Retinal pigment epithelial cell (primary cell): ENCODE results near the gene PSMD14.

ENCODE experiments used
- DNase-seq: peaks from one replicate; pipeline ENCODE4 v3.0.0-alpha.2; 2010; ENCODE audit warnings: low read depth
- H3K4me3 ChIP-seq: 2 replicates; pipeline ENCODE4 v1.5.1; 2011; ENCODE audit warnings: mild to moderate bottlenecking, low read length, control low read depth, moderate library complexity
- TF ChIP-seq, protein P1 (sequence below): conservative IDR thresholded peaks from 2 replicates; pipeline ENCODE4 v1.5.1; 2011; ENCODE audit warnings: low read depth, low read length, control low read depth, inconsistent platforms

The PSMD14 gene

GRCh38 chr2:161415987-161416707, 107.9 kb downstream of the PSMD14 start, which contains the start of gene TBR1:
Gene TBR1 (plus strand): TSS chr2:161416297. CDS start chr2:161416411, 114 bp downstream.
- no peak within 1 kb of the TSS for H3K4me3 ChIP-seq
- TF ChIP-seq, protein P1, sequence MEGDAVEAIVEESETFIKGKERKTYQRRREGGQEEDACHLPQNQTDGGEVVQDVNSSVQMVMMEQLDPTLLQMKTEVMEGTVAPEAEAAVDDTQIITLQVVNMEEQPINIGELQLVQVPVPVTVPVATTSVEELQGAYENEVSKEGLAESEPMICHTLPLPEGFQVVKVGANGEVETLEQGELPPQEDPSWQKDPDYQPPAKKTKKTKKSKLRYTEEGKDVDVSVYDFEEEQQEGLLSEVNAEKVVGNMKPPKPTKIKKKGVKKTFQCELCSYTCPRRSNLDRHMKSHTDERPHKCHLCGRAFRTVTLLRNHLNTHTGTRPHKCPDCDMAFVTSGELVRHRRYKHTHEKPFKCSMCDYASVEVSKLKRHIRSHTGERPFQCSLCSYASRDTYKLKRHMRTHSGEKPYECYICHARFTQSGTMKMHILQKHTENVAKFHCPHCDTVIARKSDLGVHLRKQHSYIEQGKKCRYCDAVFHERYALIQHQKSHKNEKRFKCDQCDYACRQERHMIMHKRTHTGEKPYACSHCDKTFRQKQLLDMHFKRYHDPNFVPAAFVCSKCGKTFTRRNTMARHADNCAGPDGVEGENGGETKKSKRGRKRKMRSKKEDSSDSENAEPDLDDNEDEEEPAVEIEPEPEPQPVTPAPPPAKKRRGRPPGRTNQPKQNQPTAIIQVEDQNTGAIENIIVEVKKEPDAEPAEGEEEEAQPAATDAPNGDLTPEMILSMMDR: no peak

DNA sequence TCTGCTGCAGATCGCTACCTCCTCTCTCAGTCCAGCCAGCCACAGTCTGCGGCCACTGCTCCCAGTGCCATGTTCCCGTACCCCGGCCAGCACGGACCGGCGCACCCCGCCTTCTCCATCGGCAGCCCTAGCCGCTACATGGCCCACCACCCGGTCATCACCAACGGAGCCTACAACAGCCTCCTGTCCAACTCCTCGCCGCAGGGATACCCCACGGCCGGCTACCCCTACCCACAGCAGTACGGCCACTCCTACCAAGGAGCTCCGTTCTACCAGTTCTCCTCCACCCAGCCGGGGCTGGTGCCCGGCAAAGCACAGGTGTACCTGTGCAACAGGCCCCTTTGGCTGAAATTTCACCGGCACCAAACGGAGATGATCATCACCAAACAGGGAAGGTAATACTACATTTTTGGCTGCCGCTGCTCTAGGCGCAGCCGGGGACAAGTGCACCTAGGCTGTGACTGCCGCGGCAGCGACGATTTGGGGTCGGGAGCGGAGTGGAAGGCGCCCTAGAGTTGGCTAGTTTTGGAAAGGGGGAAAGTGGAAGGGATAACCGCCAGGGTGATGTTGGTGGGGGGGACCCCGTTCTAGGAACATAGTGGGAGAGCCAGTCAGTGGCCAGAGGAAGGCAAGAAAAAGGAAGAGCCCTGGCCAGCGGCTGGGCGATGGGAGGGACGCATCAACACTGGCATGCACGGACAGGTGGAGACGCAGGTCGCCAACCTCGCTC, 108.6 kb downstream of the PSMD14 start:
- no peak overlapping the region for H3K4me3 ChIP-seq
- TF ChIP-seq, protein P1: no peak
- DNase-seq: no peak

More at GRCh38 chr2:161415987-161416707, 107.9 kb downstream of the PSMD14 start, which contains the start of gene TBR1:
- DNase-seq: no peak

DNA sequence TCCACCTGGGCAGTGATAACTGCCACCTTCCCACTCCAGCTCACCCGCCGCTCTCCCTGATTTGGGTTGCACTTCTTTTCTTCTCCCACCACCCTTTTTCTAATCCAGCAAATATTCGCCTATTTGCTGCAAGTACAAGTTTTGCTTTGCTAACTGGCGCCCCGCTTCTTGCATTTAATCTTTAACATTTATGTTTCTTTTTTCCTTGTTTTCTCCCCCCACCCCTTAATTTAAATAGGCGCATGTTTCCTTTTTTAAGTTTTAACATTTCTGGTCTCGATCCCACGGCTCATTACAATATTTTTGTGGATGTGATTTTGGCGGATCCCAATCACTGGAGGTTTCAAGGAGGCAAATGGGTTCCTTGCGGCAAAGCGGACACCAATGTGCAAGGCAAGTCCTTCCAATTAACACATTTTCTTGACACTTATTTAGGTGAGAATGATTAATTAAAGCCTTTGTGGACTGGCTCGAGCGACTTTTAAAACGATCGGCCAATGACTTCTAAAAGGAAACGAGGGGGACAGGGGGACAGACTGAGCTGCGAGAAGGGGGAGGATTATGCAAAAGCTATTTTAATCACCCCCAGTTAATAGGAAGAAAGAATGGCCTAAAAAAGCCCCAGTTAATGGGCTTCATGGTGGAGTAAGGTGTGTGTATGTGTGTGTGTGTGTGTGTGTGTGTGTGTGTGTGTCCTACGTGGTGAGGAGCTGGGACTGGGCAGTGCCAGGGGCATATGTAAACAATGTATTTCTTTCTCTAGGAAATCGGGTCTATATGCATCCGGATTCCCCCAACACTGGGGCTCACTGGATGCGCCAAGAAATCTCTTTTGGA, 109.4 kb downstream of the PSMD14 start:
- no peak overlapping the region for H3K4me3 ChIP-seq
- TF ChIP-seq, protein P1: no peak
- no peak for DNase-seq

DNA sequence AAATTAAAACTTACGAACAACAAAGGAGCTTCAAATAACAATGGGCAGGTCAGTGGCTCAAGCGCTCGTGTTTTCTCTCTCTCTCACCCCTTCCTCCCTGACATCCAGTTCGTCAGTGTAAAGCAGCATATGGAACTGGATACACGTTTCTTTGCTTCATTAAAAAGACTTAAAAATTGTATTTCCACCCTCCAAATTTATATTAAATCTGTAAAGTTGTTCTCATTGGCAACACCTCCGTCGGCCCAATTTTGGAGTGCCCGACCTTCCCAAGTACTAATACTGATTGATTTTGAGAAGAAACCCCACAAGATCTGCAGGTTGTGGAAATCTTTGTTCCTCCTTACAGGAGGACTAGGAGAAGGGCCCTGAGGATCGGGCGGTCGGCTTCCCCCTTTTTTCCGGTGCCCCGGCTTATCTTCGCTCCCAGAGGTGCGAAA, 110.1 kb downstream of the PSMD14 start:
- TF ChIP-seq, protein P1: no peak
- no peak for DNase-seq
- H3K4me3 ChIP-seq: no peak overlapping the region

GRCh38 chr2:161418715-161419637, 110.8 kb downstream of the PSMD14 start:
- peak overlapping the region; percentile 17 for H3K4me3 ChIP-seq
- TF ChIP-seq, protein P1: no peak
- no peak for DNase-seq

GRCh38 chr2:161419638-161420190, 111.5 kb downstream of the PSMD14 start:
- DNase-seq: no peak
- TF ChIP-seq, protein P1: no peak
- no peak overlapping the region for H3K4me3 ChIP-seq
